K562 (cell line): ENCODE measurements around the gene LRRC4. TPM values are rescaled to one million over a fixed set of nuclear protein-coding genes. Genes with fewer than 3 reads are reported as not detected.
A peak's percentile ranks its signal among the peaks of the same experiment; 100 is the strongest.

Experiments
- ATAC-seq: fragments of 200-7000 bp; cut with Tn5 transposase; 3 replicates; pipeline ENCODE4 v1.9.1; 2020; ENCODE audit warnings: moderate library complexity
- BruUV-seq: library from RNA; stranded (reverse); fragments of 400-500 nt; replicated peaks from 2 replicates; lab custom pipeline; 2021; lab: Mats Ljungman, UMichigan
- CTCF ChIA-PET: fragments of 300-600 bp; formaldehyde crosslinking; extraction: SDS; loops from one replicate; lab custom pipeline; 2021; ENCODE audit warnings: low intra/inter-chr PET ratio; lab: Yijun Ruan, JAX
- POLR2A ChIA-PET: fragments of 300-600, 350-650 bp; sonication (Branson Sonifier 250); formaldehyde crosslinking; extraction: SDS; loops from one replicate; lab custom pipeline; 2021; ENCODE audit warnings: antibody characterized with exemption, inconsistent platforms; lab: Yijun Ruan, JAX
- DNase-seq, 4 experiments: peaks; one replicate each; pipeline versions ENCODE4 v3.0.0 to v3.0.0-alpha.2; 2011 to 2018; ENCODE audit warnings: low spot score in 3 of 4, mixed read lengths in 3 of 4; ENCODE audit errors: extremely low read depth in 1 of 4
- FAIRE-seq: peaks from 2 replicates; lab custom pipeline; 2011; peaks lifted over from hg19 to GRCh38; lab: Jason Lieb, UNC
- H2AFZ ChIP-seq: 2 replicates; pipeline ENCODE4 v1.6.0; 2011; ENCODE audit warnings: low read depth, low read length, control low read depth, inconsistent platforms
- H3K27ac ChIP-seq: fragments of 200-600 bp; 3 replicates; pipeline ENCODE4 v1.8.0; 2011; ENCODE audit warnings: low read depth, mild to moderate bottlenecking, control low read depth, inconsistent platforms, low read length, moderate library complexity, mixed read lengths; ENCODE audit errors: extremely low read depth
- H3K27me3 ChIP-seq, 2 experiments: fragments of 300-600 bp in 1 of 2; 2 replicates in 1 of 2; 3 replicates in 1 of 2; pipeline versions ENCODE4 v1.6.0 to v1.8.0; 2011; ENCODE audit warnings: inconsistent platforms in 2 of 2, low read length in 2 of 2, mild to moderate bottlenecking in 1 of 2, mixed read lengths in 1 of 2, moderate library complexity in 1 of 2; ENCODE audit not compliant: control insufficient read depth in 2 of 2, insufficient read depth in 2 of 2
- H3K36me3 ChIP-seq: fragments of 300-600 bp; 3 replicates; pipeline ENCODE4 v1.8.0; 2011; ENCODE audit warnings: mild to moderate bottlenecking, low read length, inconsistent platforms; ENCODE audit not compliant: control insufficient read depth, insufficient read depth
- H3K4me1 ChIP-seq, 2 experiments: fragments of 200-600 bp in 1 of 2; replicated peaks in 1 of 2; 2 replicates in 1 of 2; 3 replicates in 1 of 2; pipeline versions ENCODE4 v1.5.1 to v1.8.0; 2011; ENCODE audit warnings: inconsistent platforms in 2 of 2, low read length in 2 of 2, mild to moderate bottlenecking in 1 of 2, mixed read lengths in 1 of 2, moderate library complexity in 1 of 2; ENCODE audit not compliant: control insufficient read depth in 2 of 2, insufficient read depth in 2 of 2
- H3K4me2 ChIP-seq: 2 replicates; pipeline ENCODE4 v1.6.1; 2011; ENCODE audit warnings: low read length, control low read depth, inconsistent platforms, mixed read lengths; ENCODE audit not compliant: insufficient read depth
- H3K4me3 ChIP-seq: fragments of 200-600 bp; sonication (generic), shearing (Covaris generic); 2 replicates; pipeline ENCODE4 v1.5.1; 2016; ENCODE audit warnings: control low read depth, inconsistent platforms
- H3K79me2 ChIP-seq: fragments of 200-600 bp; 3 replicates; pipeline ENCODE4 v1.8.0; 2011; ENCODE audit warnings: low read length, inconsistent platforms; ENCODE audit not compliant: control insufficient read depth, insufficient read depth
- H3K9ac ChIP-seq, 2 experiments: 2 replicates each; pipeline versions ENCODE4 v1.6.0 to v1.6.1; 2011; ENCODE audit warnings: low read depth in 2 of 2, low read length in 2 of 2, control low read depth in 1 of 2, inconsistent platforms in 1 of 2, mild to moderate bottlenecking in 1 of 2, mixed read lengths in 1 of 2; ENCODE audit not compliant: insufficient read depth in 1 of 2
- H3K9me1 ChIP-seq: one replicate; pipeline ENCODE4 v1.6.0; 2011; ENCODE audit warnings: inconsistent platforms, mild to moderate bottlenecking, low read length, moderate library complexity; ENCODE audit not compliant: control insufficient read depth, insufficient read depth
- H3K9me3 ChIP-seq: replicated peaks from 2 replicates; pipeline ENCODE4 v1.5.1; 2011; ENCODE audit warnings: low read depth, low read length, inconsistent platforms; ENCODE audit not compliant: control insufficient read depth, insufficient read depth
- H4K20me1 ChIP-seq: replicated peaks from 2 replicates; pipeline ENCODE4 v1.6.1; 2011; ENCODE audit warnings: low read length, inconsistent platforms, mixed read lengths; ENCODE audit not compliant: control insufficient read depth, insufficient read depth
- ELK3 ChIP-seq: fragments of 450-650 bp; formaldehyde crosslinking; IDR thresholded peaks from 2 replicates; pipeline ENCODE4 v1.4.0; 2020; ENCODE audit warnings: mild to moderate bottlenecking
- FOSL1 ChIP-seq: fragments of 200-800 bp; sonication (Bioruptor generic); conservative IDR thresholded peaks from 2 replicates; pipeline ENCODE4 v1.6.1; 2016; ENCODE audit warnings: missing genetic modification characterization, missing compliant biosample characterization
- FOXA1 ChIP-seq: fragments of 450-650 bp; IDR thresholded peaks from 2 replicates; pipeline ENCODE4 v1.6.1; 2016; ENCODE audit warnings: mild to moderate bottlenecking, borderline replicate concordance
- FOXA3 ChIP-seq, 2 experiments: fragments of 450-650 bp in 1 of 2; sonication (generic) in 1 of 2; formaldehyde crosslinking; IDR thresholded peaks in 1 of 2; conservative IDR thresholded peaks in 1 of 2; 2 replicates each; pipeline versions ENCODE4 v1.4.0 to v1.8.0; 2020 to 2022; ENCODE audit warnings: mild to moderate bottlenecking in 2 of 2, missing genetic modification reagents in 1 of 2
- FOXM1 ChIP-seq, 2 experiments: fragments of 450-650 bp in 1 of 2; sonication (generic) in 1 of 2; formaldehyde crosslinking in 1 of 2; IDR thresholded peaks; 2 replicates each; pipeline versions ENCODE4 v1.6.1 to v1.9.0; 2017 to 2022; ENCODE audit warnings: low read depth in 2 of 2, mild to moderate bottlenecking in 2 of 2, missing genetic modification reagents in 1 of 2, moderate library complexity in 1 of 2
- MBD2 ChIP-seq: sonication (generic); IDR thresholded peaks from 2 replicates; pipeline ENCODE4 v1.6.1; 2016; ENCODE audit warnings: low read depth, borderline replicate concordance
- NBN ChIP-seq: fragments of 450-650 bp; IDR thresholded peaks from 2 replicates; pipeline ENCODE4 v1.6.1; 2016; ENCODE audit warnings: low read depth, mild to moderate bottlenecking
- SMARCC2 ChIP-seq: fragments of 450-650 bp; IDR thresholded peaks from 2 replicates; pipeline ENCODE4 v1.6.1; 2017; ENCODE audit warnings: antibody characterized with exemption, moderate library complexity, mild to moderate bottlenecking, low read depth
- ZFP36 ChIP-seq: fragments of 150-350 bp; IDR thresholded peaks from 2 replicates; pipeline ENCODE4 v1.6.1; 2018; ENCODE audit warnings: low read length, low read depth; ENCODE audit not compliant: partially characterized antibody
- WGBS: fragments of 100-300 bp; shearing (Covaris generic); methylation state at CpG from one replicate; pipeline ENCODE4 v1.1.6; 2016; ENCODE audit warnings: low coverage, mixed read lengths; ENCODE audit not compliant: insufficient coverage; ENCODE audit errors: missing lambda C conversion rate; 5-methylcytosine and 5-hydroxymethylcytosine counted together
- in situ Hi-C: fragments of 300-500 bp; cut with MboI; formaldehyde crosslinking; loops from 4 replicates; pipeline ENCODE4 v1.15.0; 2018; ENCODE audit warnings: inconsistent platforms, mixed read lengths
- intact Hi-C: fragments of 100-400 bp; cut with micrococcal nuclease; formaldehyde crosslinking; loops from 2 replicates; pipeline ENCODE4 v1.14.2; 2022
- polyA plus RNA-seq, 8 experiments: library from polyadenylated mRNA; depleted of rRNA in 4 of 8; stranded (reverse) in 5 of 8; unstranded in 3 of 8; fragments of >200 nt; fragmentation: Nextera tagmentation in 2 of 8; fragmentation: Illumina TruSeq in 1 of 8; extraction: Ambion mirVana in 2 of 8; extraction: Trizol in 1 of 8; gene quantifications; 2 replicates each; pipeline versions ENCODE4 v1.2.1 to v1.2.3, GENCODE V29; 2011 to 2014; ENCODE audit warnings: inconsistent platforms in 1 of 8, missing spikeins in 1 of 8
- total RNA-seq, 7 experiments: library from RNA; depleted of rRNA in 6 of 7; stranded (reverse); fragments of >200 nt in 6 of 7; fragmentation: Illumina TruSeq in 2 of 7; extraction: Trizol in 2 of 7; gene quantifications; 2 replicates each; pipeline versions ENCODE4 v1.2.1 to v1.2.3, GENCODE V29; 2011 to 2021; ENCODE audit warnings: low replicate concordance in 1 of 7

Gene LRRC4
- total and polyA plus RNA-seq, 9 of the 15 experiments (the other 6 are each of a cell fraction or from before 2014, with no cell fraction given) = 0.04 to 0.11 TPM; not detected in 7

GRCh38 chr7:127986581-127987521 is 44.4 kb downstream of the LRRC4 start (continued):
- peak; percentile 41 for TF ChIP-seq ZFP36
- no peak for TF ChIP-seq ELK3 (CRISPR knock-in tag)
- peak; percentile 51; the same call in 1 of the 2 replicates for TF ChIP-seq NBN
- peak; percentile 64; the same call in 1 of the 2 replicates for TF ChIP-seq SMARCC2
- TF ChIP-seq FOXA1 = no peak
- TF ChIP-seq FOXM1 (IDR thresholded peaks at IDR 0.05; ENCODE audit: low read depth) = peak; percentile 87
- no peak for TF ChIP-seq FOXM1 (CRISPR knock-in tag; IDR thresholded peaks at IDR 0.05; ENCODE audit: low read depth)

GRCh38 chr7:127983804-127984332 is 47.4 kb downstream of the LRRC4 start:
- Histone ChIP-seq H3K36me3 (peaks cover 30% of the 10 kb centered on the region), H3K27ac (peak overlapping the region; percentile 55), H3K9ac (peak overlapping the region; percentile 0 to 8; a peak in 2 of 4 replicates), H3K4me3 (no peak overlapping the region), H3K9me3 (no peaks in the 10 kb centered on the region; the same call in 1 of the 2 replicates), H3K9me1 (no peaks in the 10 kb centered on the region), H3K4me1 (peaks cover 12 to 44% of the 10 kb centered on the region in 2 experiments), H3K27me3 (no peaks in the 10 kb centered on the region), H4K20me1 (no peaks in the 10 kb centered on the region; the same call in 1 of the 2 replicates), H3K79me2 (peaks cover 30% of the 10 kb centered on the region), H2AFZ (0 out of 2 replicates have a peak overlapping the region, but pooled peaks have one; percentile 6), H3K4me2 (peak overlapping the region; percentile 48)
- CTCF ChIA-PET = no interaction called here
- no TSS peak for BruUV-seq
- peak; percentile 79 for ATAC-seq
- POLR2A ChIA-PET = interaction anchor here (0.7 to 3.9 kb wide), 8 partner anchors 10 to 34 kb away, joined by 3 to 13 read pairs (median 4); no protein-coding TSS in a partner anchor
- 28% methylated on average over 5 of the region's 5 CpGs for WGBS
- intact Hi-C loops (no loop called here), in situ Hi-C loops (no loop called here)
- FAIRE-seq = peak; percentile 69
- DNase-seq = peak; percentile 51 to 85 (median 66)
- peak; percentile 92 for TF ChIP-seq FOSL1
- no peak; a peak in 1 of 4 replicates for TF ChIP-seq FOXA3 (CRISPR knock-in tag; conservative IDR thresholded peaks at IDR 0.05 in 1 of 2, IDR thresholded peaks at IDR 0.05 in 1 of 2)
- TF ChIP-seq MBD2 = no peak; the same call in 1 of the 2 replicates
